ENCODE results near the gene FRMD3.
"Not testable (repeated sequence)": the region's sequence is repeated elsewhere in the genome, so short reads cannot be mapped to it uniquely, and the experiment has no call there.

Gene FRMD3

DNA sequence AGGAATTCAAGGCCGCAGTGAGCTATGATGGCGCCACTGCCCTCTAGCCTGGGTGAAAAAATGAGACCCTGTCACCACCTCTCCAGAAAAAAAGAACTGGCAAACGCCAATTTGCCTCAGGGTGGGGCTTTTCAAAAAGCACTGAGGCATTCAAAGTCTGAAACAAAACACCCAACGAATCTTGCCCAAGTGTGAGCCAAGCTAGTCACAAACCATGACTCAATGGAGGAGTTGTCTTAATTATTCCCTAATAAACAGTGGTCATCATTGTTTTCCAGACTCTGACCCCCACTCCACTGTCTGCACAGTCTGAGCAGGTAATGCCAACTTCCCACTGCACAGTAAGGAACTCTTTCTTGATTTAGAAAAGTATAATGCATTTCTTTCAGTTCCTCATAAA is 16.8 kb downstream of the FRMD3 start:
- DNase-seq = no peak

- DNase-seq = no peak
These were observed 17.2 kb downstream of the FRMD3 start for GRCh38 chr9:83521011-83521410.

DNA sequence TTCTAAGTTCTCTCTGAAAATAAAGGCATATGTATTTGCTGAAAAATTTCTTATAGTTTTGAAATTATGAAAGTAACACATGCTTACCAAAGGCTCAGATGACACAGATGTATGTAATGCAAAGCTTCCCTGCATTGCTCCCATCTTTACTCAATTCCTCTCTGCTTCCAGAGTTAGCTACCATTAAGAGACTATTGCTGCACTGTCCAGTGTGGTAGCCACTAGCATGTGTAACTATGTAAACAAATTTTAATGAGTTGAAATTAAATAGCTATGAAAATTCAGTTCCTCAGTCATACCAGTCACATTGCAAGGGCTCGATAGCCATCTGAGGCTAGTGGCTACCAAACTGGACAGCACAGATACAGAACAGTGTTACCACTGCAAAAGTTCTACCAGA is 17.9 kb downstream of the FRMD3 start:
- DNase-seq = no peak

GRCh38 chr9:83517980-83518379 is 20.2 kb downstream of the FRMD3 start:
- not testable (repeated sequence) for DNase-seq

GRCh38 chr9:83514767-83515166 is 23.4 kb downstream of the FRMD3 start:
- DNase-seq = no peak

GRCh38 chr9:83512621-83513020 is 25.6 kb downstream of the FRMD3 start:
- no peak for DNase-seq

GRCh38 chr9:83511051-83511450 is 27.1 kb downstream of the FRMD3 start:
- peak; percentile 24 for DNase-seq

- peak; percentile 89 for DNase-seq
These were observed 28.8 kb downstream of the FRMD3 start for GRCh38 chr9:83509402-83509801.

- DNase-seq = peak; percentile 34
These were observed 30.1 kb downstream of the FRMD3 start for GRCh38 chr9:83508067-83508466.

- DNase-seq = no peak
These were observed 32.9 kb downstream of the FRMD3 start for GRCh38 chr9:83505282-83505681.

DNA sequence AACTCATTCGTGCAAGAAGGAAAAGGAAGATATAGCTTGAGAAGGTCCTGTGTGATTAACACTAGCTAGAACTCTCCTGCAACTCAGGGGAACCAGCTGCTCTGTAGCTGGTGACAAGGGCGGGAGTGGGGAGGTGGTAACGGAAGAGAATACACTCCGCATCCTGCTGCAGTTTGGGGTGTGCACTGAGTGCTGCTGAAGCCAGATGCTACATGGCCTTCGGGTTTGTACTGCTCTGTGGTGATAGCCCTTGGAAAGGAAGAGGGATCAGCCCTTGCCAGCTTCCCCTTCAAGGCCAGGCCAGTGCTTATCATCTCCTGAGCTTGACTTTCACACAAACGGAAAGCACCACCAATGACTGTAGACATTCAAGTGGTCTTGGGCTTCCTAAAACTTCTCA is 34.3 kb downstream of the FRMD3 start:
- DNase-seq = no peak

DNA sequence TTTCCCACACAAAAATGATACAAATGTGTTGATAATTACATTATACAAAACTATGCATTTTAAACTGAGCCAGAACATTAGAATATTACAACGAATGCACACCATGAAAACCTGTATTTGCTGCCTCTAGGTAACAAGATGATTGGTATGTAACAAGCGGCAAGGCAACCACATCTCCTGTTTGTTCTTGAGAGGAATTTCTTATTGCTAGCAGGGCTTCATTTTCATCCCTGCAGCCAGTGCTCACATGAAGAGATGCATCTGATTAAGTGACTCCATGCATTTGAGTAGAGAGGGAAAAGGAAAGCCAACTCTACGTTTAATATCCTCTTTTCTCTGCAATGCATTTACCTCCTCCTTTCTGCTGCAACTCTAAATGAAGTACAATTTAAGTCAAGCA is 36.6 kb downstream of the FRMD3 start:
- DNase-seq = no peak

DNA sequence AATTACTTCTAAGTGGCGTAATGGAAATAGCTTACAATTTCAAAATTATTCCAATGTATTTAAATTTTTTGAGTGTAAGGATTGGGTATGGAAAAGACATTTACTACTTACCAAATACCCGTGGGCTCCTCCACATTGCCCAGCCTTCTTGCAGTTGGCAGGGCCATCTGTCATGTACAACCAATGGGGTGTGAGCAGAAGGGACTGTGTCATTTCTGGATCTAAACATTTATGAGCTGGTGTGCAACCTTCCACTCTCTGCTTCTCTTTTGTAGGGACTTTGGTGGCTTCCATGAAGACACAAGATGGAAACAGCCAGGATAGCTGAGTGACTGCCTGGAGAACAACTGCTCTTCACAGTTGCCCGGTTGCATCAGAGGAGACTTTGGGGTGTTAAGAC is 40.8 kb downstream of the FRMD3 start:
- DNase-seq = no peak

- peak; percentile 36 for DNase-seq
These were observed 46.2 kb downstream of the FRMD3 start for GRCh38 chr9:83491995-83492394.

DNA sequence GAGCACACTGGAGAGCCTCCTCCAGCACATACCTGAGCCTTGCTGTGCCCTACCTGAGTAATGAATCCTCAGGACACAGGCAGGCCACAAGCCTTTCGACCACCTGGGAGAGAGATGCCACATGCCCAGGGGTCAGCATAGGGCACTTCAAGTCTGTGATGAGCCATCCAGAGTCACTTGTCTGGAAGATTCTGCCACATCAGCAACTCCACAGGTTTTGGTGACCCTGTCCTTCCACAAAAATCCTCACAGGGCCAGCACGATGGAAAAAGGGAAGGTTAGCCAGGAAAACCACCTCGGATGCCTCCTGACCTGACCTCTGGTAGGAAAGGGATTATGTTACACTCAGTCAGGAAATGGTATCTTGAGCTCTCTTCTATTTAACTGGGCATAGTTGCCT is 46.8 kb downstream of the FRMD3 start:
- DNase-seq = no peak

GRCh38 chr9:83489961-83490360 is 48.2 kb downstream of the FRMD3 start:
- no peak for DNase-seq

DNA sequence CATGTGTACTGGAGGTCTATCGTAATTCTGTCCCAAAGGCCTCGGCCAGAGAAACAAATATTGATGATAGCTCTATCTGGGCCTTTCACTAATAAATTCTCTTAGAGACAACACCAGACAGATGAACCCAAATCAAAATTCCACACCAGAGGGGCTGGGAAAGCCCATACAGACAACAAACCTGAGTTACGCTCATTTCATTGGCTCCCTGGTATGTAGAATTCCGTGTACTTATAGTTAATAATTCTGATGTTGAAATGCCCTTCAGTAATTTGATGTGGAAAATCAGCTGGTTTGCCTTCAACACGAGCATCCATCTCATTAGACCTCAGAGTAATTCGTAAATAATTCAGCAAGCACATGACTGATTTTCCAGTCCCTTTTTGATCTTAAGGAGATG is 53.2 kb downstream of the FRMD3 start:
- DNase-seq = no peak

DNA sequence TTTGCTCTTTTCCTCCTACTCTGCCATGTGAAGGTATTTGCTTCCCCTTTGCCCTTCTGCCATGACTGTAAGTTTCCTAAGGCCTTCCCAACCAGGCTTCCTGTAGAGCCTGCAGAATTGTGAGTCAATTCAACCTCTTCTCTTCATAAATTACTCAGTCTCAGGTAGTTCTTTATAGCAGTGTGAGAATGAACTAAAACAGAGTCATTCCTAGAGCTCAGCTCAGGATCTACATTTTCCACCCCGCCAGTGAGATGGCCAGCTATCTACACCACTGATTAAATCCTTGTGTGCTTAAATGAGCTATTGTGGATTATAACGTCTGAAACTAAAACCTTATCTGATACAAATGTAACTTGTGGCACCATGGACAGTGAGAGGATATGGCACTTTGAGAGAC is 55.0 kb downstream of the FRMD3 start:
- DNase-seq = no peak

GRCh38 chr9:83479765-83480164 is 58.4 kb downstream of the FRMD3 start:
- DNase-seq = no peak

DNA sequence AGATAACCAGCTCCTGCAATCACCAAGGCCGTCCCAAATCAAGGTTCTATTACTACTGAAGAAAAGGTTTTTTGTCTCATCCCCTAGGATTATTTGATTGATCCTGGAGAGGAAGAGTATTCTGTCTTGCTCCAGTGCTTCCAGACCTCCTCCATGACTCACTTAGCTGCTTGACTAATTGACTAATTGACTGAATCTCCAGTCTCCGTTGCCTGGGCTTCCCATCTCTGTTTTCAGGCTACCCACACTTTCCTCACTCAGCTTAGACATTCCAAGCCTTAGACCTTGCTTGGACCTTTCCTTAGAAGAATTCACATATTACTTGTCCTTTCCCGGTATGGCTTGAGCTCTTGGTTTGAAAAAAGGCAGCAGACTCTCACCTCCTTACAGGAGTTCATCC is 60.6 kb downstream of the FRMD3 start:
- DNase-seq = peak; percentile 31

DNA sequence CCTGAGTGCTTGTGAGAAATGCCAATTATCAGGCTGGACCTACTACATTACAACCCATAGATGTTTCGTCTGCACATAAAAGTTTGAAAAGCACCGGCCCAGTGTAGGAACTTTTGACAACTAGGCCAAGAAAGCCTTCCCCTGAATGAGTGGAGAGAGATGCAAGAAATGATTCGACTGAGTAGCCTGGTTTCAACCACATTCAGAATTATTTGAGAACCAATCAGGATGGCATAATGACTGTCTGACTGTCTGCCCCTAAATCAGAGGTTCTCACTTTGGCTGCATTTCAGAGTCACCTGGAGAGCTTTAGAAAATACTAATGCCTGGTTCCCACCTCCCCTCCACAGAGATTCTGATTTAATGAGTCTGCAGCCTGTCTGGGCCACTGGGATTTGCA is 61.1 kb downstream of the FRMD3 start:
- no peak for DNase-seq

GRCh38 chr9:83476513-83476912 is 61.7 kb downstream of the FRMD3 start:
- no peak for DNase-seq

DNA sequence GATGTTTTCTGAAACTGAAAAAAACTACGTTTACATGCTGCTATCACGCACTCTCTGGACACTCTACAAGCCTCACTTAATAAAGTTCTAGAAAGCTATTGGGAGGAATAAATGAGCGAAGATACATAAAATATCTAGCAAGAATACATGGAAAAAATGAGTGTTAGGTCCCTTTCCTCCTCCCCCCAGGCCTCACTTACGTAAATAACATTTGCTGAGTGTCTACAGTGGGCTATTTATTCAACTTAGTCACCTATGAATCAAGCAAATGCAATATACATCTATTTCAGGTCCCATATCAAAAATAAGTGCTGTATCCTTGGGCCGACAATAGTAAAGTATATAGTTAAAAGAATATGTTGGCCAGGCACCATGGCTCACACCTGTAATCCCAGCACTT is 62.5 kb downstream of the FRMD3 start:
- no peak for DNase-seq

- DNase-seq = no peak
These were observed 63.6 kb downstream of the FRMD3 start for GRCh38 chr9:83474631-83475030.

- no peak for DNase-seq
These were observed 64.7 kb downstream of the FRMD3 start for GRCh38 chr9:83473488-83473971.

DNA sequence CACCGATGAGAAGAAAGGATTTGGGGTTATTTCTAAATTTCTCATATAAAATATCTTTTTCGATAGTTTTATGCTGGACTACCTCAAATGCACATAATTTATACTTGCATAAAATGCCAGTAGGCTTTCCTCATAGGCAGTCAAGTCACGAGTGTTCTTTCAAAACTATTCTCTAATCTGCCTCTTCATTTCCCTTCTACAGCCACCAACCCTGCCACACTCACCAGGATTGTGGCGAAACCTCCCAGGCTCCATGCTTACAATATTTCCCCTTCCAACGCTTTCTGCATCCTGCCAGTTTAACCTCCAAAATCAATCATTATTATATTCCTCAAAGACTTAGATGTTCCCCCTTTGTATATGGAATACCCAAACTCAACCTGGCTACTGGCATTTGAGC is 65.4 kb downstream of the FRMD3 start:
- no peak for DNase-seq

All from fibroblast of skin of back (primary cell).